WERI-Rb-1 (cell line): ENCODE data around the gene HMGN1.
A peak's percentile ranks its signal among the peaks of the same experiment; 100 is the strongest.

Source experiments
- DNase-seq: peaks from one replicate; pipeline ENCODE4 v3.0.0-alpha.2; 2020
- H3K27ac ChIP-seq: fragments of 250-450 bp; sonication (Bioruptor Pico); 2 replicates; pipeline ENCODE4 v1.5.1; 2020; ENCODE audit warnings: mild to moderate bottlenecking, moderate library complexity
- H3K27me3 ChIP-seq: fragments of 250-450 bp; sonication (Bioruptor Pico); 2 replicates; pipeline ENCODE4 v1.5.1; 2021; ENCODE audit warnings: mild to moderate bottlenecking, low read depth, moderate library complexity; ENCODE audit not compliant: insufficient read depth, severe bottlenecking
- H3K36me3 ChIP-seq: fragments of 250-450 bp; sonication (Bioruptor Pico); 2 replicates; pipeline ENCODE4 v1.5.1; 2020; ENCODE audit warnings: mild to moderate bottlenecking, moderate library complexity
- H3K4me3 ChIP-seq: 2 replicates; pipeline ENCODE4 v1.5.1; 2011; ENCODE audit warnings: low read depth, mild to moderate bottlenecking, control low read depth, low read length
- H3K9me3 ChIP-seq: fragments of 250-450 bp; sonication (Bioruptor Pico); 2 replicates; pipeline ENCODE4 v1.5.1; 2021; ENCODE audit warnings: mild to moderate bottlenecking, moderate library complexity; ENCODE audit not compliant: severe bottlenecking
- CTCF ChIP-seq: IDR thresholded peaks from 2 replicates; pipeline ENCODE4 v1.5.1; 2011; ENCODE audit warnings: low read depth, mild to moderate bottlenecking, control low read depth, inconsistent platforms, low read length

HMGN1 gene, protein sequence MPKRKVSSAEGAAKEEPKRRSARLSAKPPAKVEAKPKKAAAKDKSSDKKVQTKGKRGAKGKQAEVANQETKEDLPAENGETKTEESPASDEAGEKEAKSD

DNA sequence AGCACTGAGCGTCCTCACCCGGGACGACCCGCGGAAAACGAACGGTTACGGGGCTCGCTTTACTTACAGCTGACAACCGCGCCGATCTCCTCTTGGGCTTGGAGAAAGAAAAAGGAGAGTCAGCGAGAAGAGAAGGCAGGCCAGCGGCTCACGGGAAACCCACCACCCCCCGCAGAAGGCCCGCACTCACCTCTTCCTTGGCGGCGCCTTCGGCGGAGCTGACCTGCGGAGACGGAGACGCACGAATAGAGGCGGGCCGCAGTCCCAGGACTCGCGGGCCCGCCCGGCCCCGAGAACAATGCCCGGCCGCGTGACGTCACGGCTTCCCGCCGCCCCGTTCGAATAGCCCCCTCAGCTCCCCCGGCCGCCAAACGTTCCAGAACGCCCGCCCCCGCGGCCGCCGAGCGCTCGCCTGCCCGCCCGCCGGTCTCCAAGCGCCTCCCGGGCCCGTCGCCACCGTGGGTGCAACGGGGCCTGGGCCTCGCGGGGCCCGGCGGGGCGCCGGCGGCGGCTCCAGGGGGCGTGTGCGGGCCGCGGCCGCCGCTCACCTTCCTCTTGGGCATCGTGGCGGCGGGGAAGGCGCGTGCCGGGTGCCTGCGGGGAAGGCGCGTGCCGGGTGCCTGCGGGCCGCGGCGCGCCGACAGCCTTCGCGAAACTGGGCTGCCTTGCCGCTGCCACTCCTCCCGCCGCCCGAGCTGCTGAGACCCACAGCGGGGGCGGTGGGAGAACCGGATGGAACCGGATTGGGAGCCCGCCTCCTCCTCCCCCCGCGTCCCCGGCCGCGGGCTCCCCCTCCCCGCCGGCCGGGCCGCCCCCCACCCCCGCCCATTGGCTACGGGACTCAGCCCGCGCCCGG, at the start of gene HMGN1:
Gene HMGN1, minus strand, starts transcription at position 734 of the 856 bp plus-strand sequence. Its CDS starts 171 bp downstream, at position 563.
- TF ChIP-seq CTCF: no peak
- DNase-seq: peak; percentile 96
- no peaks in the 10 kb centered on the region for H3K27me3 ChIP-seq
- H3K36me3 ChIP-seq: peaks cover 49% of the 10 kb centered on the region
- no peaks in the 10 kb centered on the region for H3K9me3 ChIP-seq
- peak within 1 kb of the TSS; percentile 100 for H3K4me3 ChIP-seq
- H3K27ac ChIP-seq: peak within 1 kb of the TSS; percentile 94

DNA sequence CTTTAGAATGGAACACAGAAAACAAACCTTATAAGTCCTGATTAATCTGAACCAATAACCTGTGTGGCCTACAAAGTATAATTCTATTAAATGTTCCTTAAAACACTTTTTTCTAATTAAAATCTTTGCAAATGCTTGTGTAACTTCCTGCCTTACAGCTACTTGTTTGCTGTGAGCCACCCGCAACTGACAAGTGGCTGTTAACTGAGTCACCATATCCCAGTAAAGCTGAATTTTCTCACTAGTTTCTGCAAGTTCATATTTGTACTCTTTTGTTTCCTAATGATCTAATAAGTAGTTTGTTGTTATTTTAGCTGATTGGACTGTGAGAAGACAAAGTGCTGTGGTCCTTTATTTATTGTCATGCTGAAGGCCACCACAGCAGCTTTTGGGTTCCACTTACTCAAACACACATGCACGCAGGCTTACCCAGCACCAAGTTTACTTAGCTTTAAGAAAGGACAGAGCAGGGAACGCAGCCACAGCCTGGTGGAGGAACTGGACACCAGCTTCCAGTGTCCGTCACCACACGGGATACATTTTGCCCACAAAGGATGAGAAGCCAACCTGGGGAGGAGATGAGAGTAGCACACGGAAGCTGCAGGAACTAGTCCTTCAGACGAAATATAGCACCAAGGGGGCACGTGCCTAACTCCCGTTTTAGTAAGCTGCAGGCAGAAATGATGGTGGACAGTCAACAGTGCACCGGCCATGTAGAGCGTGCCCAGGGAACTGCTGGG, 48.9 kb upstream of the HMGN1 start:
- DNase-seq: no peak
- H3K27ac ChIP-seq: no peak overlapping the region
- no peaks in the 10 kb centered on the region for H3K27me3 ChIP-seq
- no peak overlapping the region for H3K4me3 ChIP-seq
- no peak for TF ChIP-seq CTCF
- peaks cover 38% of the 10 kb centered on the region for H3K36me3 ChIP-seq
- H3K9me3 ChIP-seq: no peaks in the 10 kb centered on the region

GRCh38 chr21:39392981-39393380, 44.1 kb upstream of the HMGN1 start:
- Histone ChIP-seq H3K36me3 (peaks cover 56% of the 10 kb centered on the region), H3K4me3 (no peak overlapping the region), H3K27ac (no peak overlapping the region), H3K27me3 (no peaks in the 10 kb centered on the region), H3K9me3 (no peaks in the 10 kb centered on the region)
- DNase-seq: no peak
- no peak for TF ChIP-seq CTCF

DNA sequence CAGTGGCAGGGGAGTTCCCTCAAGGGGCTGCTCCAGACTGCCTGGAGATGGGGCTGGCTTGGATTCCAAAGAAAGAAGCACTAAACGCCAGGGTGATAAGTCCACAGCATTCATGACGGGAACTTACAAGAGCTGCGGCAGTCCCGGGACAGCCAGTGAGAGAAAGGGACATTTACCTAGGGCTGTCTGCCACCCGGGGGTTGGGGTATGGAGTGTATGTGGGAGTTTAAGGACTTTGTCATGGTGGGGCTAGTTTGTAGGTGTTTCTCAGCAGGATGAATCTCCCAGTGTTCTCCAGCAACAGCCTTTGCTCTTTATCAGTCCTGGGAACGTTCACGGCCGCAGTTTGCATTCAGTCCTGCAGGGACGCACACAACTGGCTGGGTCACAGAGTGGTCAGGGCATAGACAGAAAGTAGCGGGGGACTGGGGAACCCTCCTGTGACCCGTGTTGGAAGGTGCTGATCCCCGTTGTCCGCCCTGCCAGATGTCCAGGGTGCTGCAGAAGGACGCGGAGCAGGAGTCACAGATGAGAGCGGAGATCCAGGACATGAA, 41.4 kb upstream of the HMGN1 start:
- no peaks in the 10 kb centered on the region for H3K9me3 ChIP-seq
- TF ChIP-seq CTCF: 0 out of 2 replicates have a peak, but pooled peaks have one; percentile 24
- H3K36me3 ChIP-seq: peaks cover 43% of the 10 kb centered on the region
- no peak overlapping the region for H3K4me3 ChIP-seq
- H3K27ac ChIP-seq: no peak overlapping the region
- no peaks in the 10 kb centered on the region for H3K27me3 ChIP-seq
- DNase-seq: peak; percentile 26

GRCh38 chr21:39388811-39389155, 39.9 kb upstream of the HMGN1 start:
- no peak for DNase-seq
- TF ChIP-seq CTCF: no peak
- H3K36me3 ChIP-seq: peaks cover 30% of the 10 kb centered on the region
- no peak overlapping the region for H3K4me3 ChIP-seq
- no peaks in the 10 kb centered on the region for H3K27me3 ChIP-seq
- H3K27ac ChIP-seq: no peak overlapping the region
- no peaks in the 10 kb centered on the region for H3K9me3 ChIP-seq
